Breast epithelium (tissue), 4 donors: Measurements from ENCODE around the gene GIN1. TPM values are rescaled to one million over a fixed set of nuclear protein-coding genes. Genes with fewer than 3 reads are reported as not detected.

Experiments
- DNase-seq, 2 donors: peaks; one replicate each; pipeline ENCODE4 v3.0.0-alpha.2; 2019; ENCODE audit warnings: low spot score in 2 of 2
- H3K27ac ChIP-seq, 2 donors: fragments of 200-600 bp; sonication (generic) in 1 of 2; one replicate each; pipeline ENCODE4 v1.5.1; 2016 to 2019; ENCODE audit warnings: mild to moderate bottlenecking in 1 of 2
- H3K27me3 ChIP-seq, 2 donors: fragments of 200-600 bp; sonication (generic) in 1 of 2; one replicate each; pipeline versions ENCODE4 v1.5.1 to v1.6.0; 2017 to 2019; ENCODE audit warnings: control low read depth in 1 of 2, mild to moderate bottlenecking in 1 of 2
- H3K36me3 ChIP-seq: fragments of 200-600 bp; one replicate; pipeline ENCODE4 v1.5.1; 2019
- H3K4me1 ChIP-seq, 2 donors: fragments of 200-600 bp; sonication (generic); one replicate each; pipeline ENCODE4 v1.5.1; 2016 to 2019; ENCODE audit warnings: control low read depth in 1 of 2
- H3K4me3 ChIP-seq, 3 donors: fragments of 200-600 bp; sonication (generic); 1 replicate in 2 of 3; 2 replicates in 1 of 3; pipeline ENCODE4 v1.5.1; 2016 to 2019; ENCODE audit warnings: mild to moderate bottlenecking in 3 of 3, moderate library complexity in 2 of 3
- H3K9me3 ChIP-seq, 2 donors: fragments of 200-600 bp; sonication (generic) in 1 of 2; one replicate each; pipeline ENCODE4 v1.5.1; 2016 to 2019; ENCODE audit warnings: control low read depth in 1 of 2
- POLR2A ChIP-seq: fragments of 450-650 bp; IDR thresholded peaks from one replicate; pipeline ENCODE4 v1.6.1; 2016; ENCODE audit warnings: antibody characterized with exemption, mild to moderate bottlenecking, moderate library complexity
- POLR2AphosphoS5 ChIP-seq, 3 donors: sonication (generic); formaldehyde crosslinking; IDR thresholded peaks; one replicate each; pipeline ENCODE4 v1.6.1; 2017; ENCODE audit warnings: antibody characterized with exemption in 3 of 3
- intact Hi-C: fragments of 100-400 bp; cut with DNase I; formaldehyde crosslinking; loops from one replicate; pipeline ENCODE4 v1.15.1; 2023; ENCODE audit warnings: low total_unique reads
- total RNA-seq, 3 donors: library from RNA; depleted of rRNA; stranded (reverse); fragments of >200 nt; gene quantifications; one replicate each; pipeline ENCODE4 v1.1.0, GENCODE V29; 2016
- TF ChIP-seq, protein P1 (sequence below), 3 donors: fragments of 450-650 bp; IDR thresholded peaks; one replicate each; pipeline ENCODE4 v1.5.1; 2016 to 2017; ENCODE audit warnings: antibody characterized with exemption in 3 of 3, mild to moderate bottlenecking in 3 of 3, moderate library complexity in 3 of 3

The GIN1 gene
- total RNA-seq, 3 donors from 2014 or later = 3.4 to 10.4 (median 4.9) TPM

DNA sequence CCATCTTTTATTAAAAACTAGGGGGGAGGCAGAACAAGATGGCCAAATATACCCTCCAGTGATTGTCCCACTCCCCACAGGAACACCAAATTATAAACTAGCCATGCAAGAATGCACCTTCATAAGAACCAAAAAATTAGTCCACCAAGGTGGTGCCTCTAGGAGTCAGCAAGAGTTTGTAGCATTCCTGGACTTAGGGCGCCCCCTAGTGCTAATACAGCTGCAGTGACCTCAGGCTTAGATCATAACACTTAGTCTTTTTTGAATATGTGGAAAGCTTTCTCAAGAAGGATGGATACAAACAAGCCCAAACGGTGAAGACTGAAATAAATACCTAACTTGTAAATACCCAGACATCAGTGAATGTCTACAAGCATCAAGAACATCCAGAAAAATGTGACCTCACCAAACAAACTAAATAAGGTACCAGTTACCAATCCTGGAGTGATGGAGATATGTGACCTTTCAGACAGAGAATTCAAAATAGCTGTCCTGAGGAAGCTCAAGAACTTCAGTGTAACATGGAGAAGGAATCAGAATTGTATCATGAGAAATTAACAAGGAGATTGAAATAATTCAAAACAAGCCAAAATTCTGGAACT is 19.4 kb upstream of the GIN1 start:
- intact Hi-C loops = no loop called here
- Histone ChIP-seq H3K9me3 (no peaks in the 10 kb centered on the region), H3K4me3 (no peak overlapping the region), H3K27me3 (no peaks in the 10 kb centered on the region), H3K36me3 (no peaks in the 10 kb centered on the region), H3K4me1 (no peaks in the 10 kb centered on the region), H3K27ac (no peak overlapping the region)
- TF ChIP-seq POLR2A = no peak
- TF ChIP-seq, protein P1, sequence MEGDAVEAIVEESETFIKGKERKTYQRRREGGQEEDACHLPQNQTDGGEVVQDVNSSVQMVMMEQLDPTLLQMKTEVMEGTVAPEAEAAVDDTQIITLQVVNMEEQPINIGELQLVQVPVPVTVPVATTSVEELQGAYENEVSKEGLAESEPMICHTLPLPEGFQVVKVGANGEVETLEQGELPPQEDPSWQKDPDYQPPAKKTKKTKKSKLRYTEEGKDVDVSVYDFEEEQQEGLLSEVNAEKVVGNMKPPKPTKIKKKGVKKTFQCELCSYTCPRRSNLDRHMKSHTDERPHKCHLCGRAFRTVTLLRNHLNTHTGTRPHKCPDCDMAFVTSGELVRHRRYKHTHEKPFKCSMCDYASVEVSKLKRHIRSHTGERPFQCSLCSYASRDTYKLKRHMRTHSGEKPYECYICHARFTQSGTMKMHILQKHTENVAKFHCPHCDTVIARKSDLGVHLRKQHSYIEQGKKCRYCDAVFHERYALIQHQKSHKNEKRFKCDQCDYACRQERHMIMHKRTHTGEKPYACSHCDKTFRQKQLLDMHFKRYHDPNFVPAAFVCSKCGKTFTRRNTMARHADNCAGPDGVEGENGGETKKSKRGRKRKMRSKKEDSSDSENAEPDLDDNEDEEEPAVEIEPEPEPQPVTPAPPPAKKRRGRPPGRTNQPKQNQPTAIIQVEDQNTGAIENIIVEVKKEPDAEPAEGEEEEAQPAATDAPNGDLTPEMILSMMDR (IDR thresholded peaks at IDR 0.05) = peak; percentile 59 to 80 (median 72)
- peak; percentile 39 to 66 for DNase-seq

DNA sequence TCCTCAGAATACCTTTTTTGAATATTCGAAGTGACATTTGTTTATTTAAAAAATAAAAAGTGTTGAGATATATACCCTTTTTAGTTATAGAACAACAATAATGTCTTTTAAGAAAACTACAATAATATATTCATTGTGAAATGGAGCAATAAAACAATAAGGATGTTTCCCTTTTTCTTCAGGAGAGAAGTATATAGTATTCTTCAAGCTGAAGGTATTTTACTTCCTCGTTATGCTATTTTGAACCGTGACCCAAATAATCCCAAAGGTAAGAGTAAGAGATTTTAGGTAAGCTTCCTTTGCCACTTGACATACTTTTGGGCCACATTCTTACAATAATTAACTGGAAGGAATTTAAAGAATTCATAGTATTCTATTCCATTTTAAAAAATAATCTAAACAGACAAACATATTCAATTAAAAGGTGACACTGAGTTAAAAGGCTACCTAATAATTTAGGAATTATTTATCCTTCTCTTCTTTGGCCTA is 18.3 kb upstream of the GIN1 start:
- H3K27ac ChIP-seq = no peak overlapping the region
- intact Hi-C loops = no loop called here
- no peak for TF ChIP-seq POLR2A
- TF ChIP-seq, protein P1 (IDR thresholded peaks at IDR 0.05) = no peak
- TF ChIP-seq POLR2AphosphoS5 (IDR thresholded peaks at IDR 0.05) = no peak
- H3K4me3 ChIP-seq = no peak overlapping the region
- no peaks in the 10 kb centered on the region for H3K36me3 ChIP-seq
- H3K27me3 ChIP-seq = no peaks in the 10 kb centered on the region
- no peak for DNase-seq
- no peaks in the 10 kb centered on the region for H3K9me3 ChIP-seq
- no peaks in the 10 kb centered on the region for H3K4me1 ChIP-seq

DNA sequence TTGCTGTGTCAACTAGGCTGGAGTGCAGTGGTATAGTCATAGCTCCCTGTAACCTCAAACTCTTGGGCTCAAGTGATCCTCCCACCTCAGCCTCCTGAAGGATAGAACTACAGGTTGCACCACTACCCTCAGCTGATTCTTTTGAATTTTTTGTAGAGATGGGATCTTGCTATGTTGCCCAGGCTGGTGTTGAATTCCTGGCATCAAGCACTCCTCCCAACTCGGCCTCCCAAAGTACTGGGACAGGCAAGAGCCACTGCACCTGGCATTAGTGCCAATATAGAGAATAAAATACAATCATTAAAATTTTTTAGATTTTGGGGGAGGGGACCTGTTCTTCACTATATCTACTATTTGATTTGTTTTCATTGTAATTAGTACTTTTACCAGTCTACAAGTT is 15.5 kb upstream of the GIN1 start:
- no peak for TF ChIP-seq POLR2A
- TF ChIP-seq POLR2AphosphoS5 (IDR thresholded peaks at IDR 0.05) = no peak
- TF ChIP-seq, protein P1 (IDR thresholded peaks at IDR 0.05) = no peak
- H3K4me1 ChIP-seq = no peaks in the 10 kb centered on the region
- H3K36me3 ChIP-seq = no peaks in the 10 kb centered on the region
- H3K27ac ChIP-seq = no peak overlapping the region
- no peaks in the 10 kb centered on the region for H3K27me3 ChIP-seq
- H3K9me3 ChIP-seq = no peaks in the 10 kb centered on the region
- no peak for DNase-seq
- no peak overlapping the region for H3K4me3 ChIP-seq
- intact Hi-C loops = no loop called here

DNA sequence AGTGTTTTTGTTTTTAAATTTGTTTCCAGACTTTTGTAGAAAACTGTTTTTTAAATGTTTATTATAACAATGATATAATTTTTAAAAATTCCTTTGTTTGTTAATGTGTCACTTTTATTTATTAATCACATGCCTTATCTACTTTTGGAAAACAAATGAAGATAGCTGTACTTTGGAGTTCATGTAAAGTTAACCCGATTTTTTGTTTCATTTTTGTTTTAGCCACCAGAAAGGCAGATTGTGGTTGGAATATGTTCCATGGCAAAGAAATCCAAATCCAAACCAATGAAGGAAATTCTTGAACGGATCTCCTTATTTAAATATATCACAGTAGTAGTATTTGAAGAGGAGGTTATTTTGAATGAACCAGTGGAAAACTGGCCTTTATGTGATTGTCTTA is 13.3 kb upstream of the GIN1 start:
- intact Hi-C loops = no loop called here
- no peak overlapping the region for H3K4me3 ChIP-seq
- TF ChIP-seq POLR2A = no peak
- TF ChIP-seq POLR2AphosphoS5 (IDR thresholded peaks at IDR 0.05) = no peak

DNA sequence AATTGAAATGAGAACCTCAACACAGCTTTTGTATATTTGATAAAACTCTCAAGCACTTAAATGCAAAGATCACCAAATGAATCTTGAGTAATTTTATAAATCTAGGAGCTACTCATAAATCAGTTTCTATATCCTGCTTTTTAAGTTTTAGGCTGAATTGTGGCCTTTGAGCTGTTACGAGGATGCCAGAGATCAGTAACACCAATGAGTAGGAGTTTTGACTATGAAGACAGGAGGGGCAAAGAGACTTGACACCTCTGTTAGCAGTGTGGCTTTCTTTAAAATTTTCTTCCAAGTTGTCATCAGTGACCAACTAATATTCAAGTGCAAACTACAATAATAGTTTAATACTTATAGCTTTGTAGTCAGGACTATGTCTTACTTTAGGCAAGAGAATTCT is 12.7 kb upstream of the GIN1 start:
- Histone ChIP-seq H3K4me1 (no peaks in the 10 kb centered on the region), H3K27me3 (no peaks in the 10 kb centered on the region), H3K36me3 (no peaks in the 10 kb centered on the region), H3K4me3 (no peak overlapping the region), H3K27ac (no peak overlapping the region), H3K9me3 (no peaks in the 10 kb centered on the region)
- intact Hi-C loops = no loop called here
- TF ChIP-seq, protein P1 (IDR thresholded peaks at IDR 0.05) = no peak
- TF ChIP-seq POLR2A = no peak
- TF ChIP-seq POLR2AphosphoS5 (IDR thresholded peaks at IDR 0.05) = no peak
- no peak for DNase-seq

More for the DNA sequence above, 13.3 kb upstream of the GIN1 start:
- H3K4me1 ChIP-seq = no peaks in the 10 kb centered on the region
- no peak overlapping the region for H3K27ac ChIP-seq
- H3K36me3 ChIP-seq = no peaks in the 10 kb centered on the region
- H3K27me3 ChIP-seq = no peaks in the 10 kb centered on the region
- no peak for DNase-seq
- H3K9me3 ChIP-seq = no peaks in the 10 kb centered on the region
